IMR-90 (cell line): ENCODE data around the gene ACAP2. TPM values are rescaled to one million over a fixed set of nuclear protein-coding genes. Genes with fewer than 3 reads are reported as not detected.

Experiments used
- ATAC-seq: fragments of 200-7000 bp; cut with Tn5 transposase; 2 replicates; pipeline ENCODE4 v1.9.1; 2020; ENCODE audit warnings: low read depth, mild to moderate bottlenecking, moderate library complexity
- BruUV-seq: library from RNA; stranded (reverse); fragments of 400-500 nt; replicated peaks from 2 replicates; lab custom pipeline; 2021; lab: Mats Ljungman, UMichigan
- CTCF ChIA-PET: fragments of 300-600 bp; formaldehyde crosslinking; extraction: SDS; loops from one replicate; lab custom pipeline; 2021; ENCODE audit warnings: antibody characterized with exemption; lab: Yijun Ruan, JAX
- POLR2A ChIA-PET: fragments of 300-600 bp; sonication (Branson Sonifier 250); formaldehyde crosslinking; loops from one replicate; lab custom pipeline; 2022; ENCODE audit warnings: antibody characterized with exemption; ENCODE audit not compliant: unreplicated experiment; lab: Charles Lee
- DNase-seq: peaks from one replicate; pipeline ENCODE4 v3.0.0; 2013
- H2AFZ ChIP-seq: replicated peaks from 2 replicates; pipeline ENCODE3; 2013; ENCODE audit warnings: low read length, mild to moderate bottlenecking; ENCODE audit not compliant: poor library complexity
- H2AK5ac ChIP-seq: 2 replicates; pipeline ENCODE4 v1.6.1; 2013; ENCODE audit warnings: low read depth, low read length, inconsistent platforms
- H2AK9ac ChIP-seq: replicated peaks from 2 replicates; pipeline ENCODE3; 2013; ENCODE audit warnings: mild to moderate bottlenecking, low read depth, low read length, moderate library complexity; ENCODE audit not compliant: poor library complexity
- H2BK120ac ChIP-seq: 2 replicates; pipeline ENCODE4 v1.6.1; 2013; ENCODE audit warnings: low read depth, low read length, inconsistent platforms
- H2BK15ac ChIP-seq: 3 replicates; pipeline ENCODE4 v1.6.1; 2013; ENCODE audit warnings: low read depth, low read length, inconsistent platforms
- H2BK20ac ChIP-seq: 2 replicates; pipeline ENCODE4 v1.6.1; 2013; ENCODE audit warnings: low read depth, mild to moderate bottlenecking, inconsistent platforms, low read length, moderate library complexity
- H2BK5ac ChIP-seq: 2 replicates; pipeline ENCODE4 v1.6.1; 2013; ENCODE audit warnings: mild to moderate bottlenecking, low read depth, low read length, inconsistent platforms; ENCODE audit not compliant: poor library complexity, severe bottlenecking
- H3K14ac ChIP-seq: replicated peaks from 2 replicates; pipeline ENCODE4 v1.6.1; 2013; ENCODE audit warnings: low read depth, low read length, inconsistent platforms
- H3K18ac ChIP-seq: 2 replicates; pipeline ENCODE4 v1.6.1; 2013; ENCODE audit warnings: low read depth, low read length, control low read depth
- H3K23ac ChIP-seq: 2 replicates; pipeline ENCODE4 v1.6.1; 2013; ENCODE audit warnings: low read depth, low read length, inconsistent platforms
- H3K27ac ChIP-seq: 2 replicates; pipeline ENCODE4 v1.5.1; 2013; ENCODE audit warnings: mild to moderate bottlenecking, control low read depth, low read length; ENCODE audit not compliant: insufficient read depth
- H3K27me3 ChIP-seq: 2 replicates; pipeline ENCODE4 v1.6.1; 2013; ENCODE audit warnings: low read length; ENCODE audit not compliant: control insufficient read depth, insufficient read depth
- H3K36me3 ChIP-seq: 2 replicates; pipeline ENCODE4 v1.6.1; 2013; ENCODE audit warnings: low read length, mixed read lengths; ENCODE audit not compliant: control insufficient read depth, insufficient read depth
- H3K4ac ChIP-seq: 2 replicates; pipeline ENCODE4 v1.6.1; 2013; ENCODE audit warnings: low read depth, low read length, inconsistent platforms
- H3K4me1 ChIP-seq: 2 replicates; pipeline ENCODE4 v1.6.1; 2013; ENCODE audit warnings: low read length, mixed read lengths; ENCODE audit not compliant: control insufficient read depth, insufficient read depth
- H3K4me2 ChIP-seq: 2 replicates; pipeline ENCODE4 v1.6.1; 2013; ENCODE audit warnings: low read depth, mild to moderate bottlenecking, control low read depth, low read length, moderate library complexity
- H3K4me3 ChIP-seq: 2 replicates; pipeline ENCODE4 v1.5.1; 2013; ENCODE audit warnings: low read depth, mild to moderate bottlenecking, control low read depth, low read length, moderate library complexity; ENCODE audit not compliant: insufficient read depth
- H3K56ac ChIP-seq: 2 replicates; pipeline ENCODE4 v1.6.1; 2013; ENCODE audit warnings: low read length, inconsistent platforms; ENCODE audit not compliant: insufficient read depth; ENCODE audit errors: extremely low read depth
- H3K79me1 ChIP-seq, 2 experiments: 2 replicates each; pipeline ENCODE4 v1.6.1; 2013; ENCODE audit warnings: low read length in 2 of 2, inconsistent platforms in 1 of 2, low read depth in 1 of 2
- H3K9ac ChIP-seq: 2 replicates; pipeline ENCODE4 v1.6.1; 2013; ENCODE audit warnings: low read depth, low read length, control low read depth
- H3K9me1 ChIP-seq: 2 replicates; pipeline ENCODE4 v1.6.1; 2013; ENCODE audit warnings: low read length, inconsistent platforms; ENCODE audit not compliant: insufficient read depth
- H3K9me3 ChIP-seq: 2 replicates; pipeline ENCODE4 v1.6.1; 2013; ENCODE audit warnings: low read length; ENCODE audit not compliant: control insufficient read depth, insufficient read depth
- H4K20me1 ChIP-seq: 2 replicates; pipeline ENCODE4 v1.6.1; 2013; ENCODE audit warnings: low read length, inconsistent platforms; ENCODE audit not compliant: insufficient read depth
- H4K5ac ChIP-seq: 2 replicates; pipeline ENCODE4 v1.6.1; 2013; ENCODE audit warnings: mild to moderate bottlenecking, low read depth, low read length, control low read depth
- H4K8ac ChIP-seq, 2 experiments: 2 replicates each; pipeline ENCODE4 v1.6.1; 2013; ENCODE audit warnings: low read depth in 2 of 2, low read length in 2 of 2, control low read depth in 1 of 2, inconsistent platforms in 1 of 2
- H4K91ac ChIP-seq: 2 replicates; pipeline ENCODE4 v1.6.1; 2013; ENCODE audit warnings: low read depth, low read length, inconsistent platforms; ENCODE audit not compliant: insufficient read depth
- BHLHE40 ChIP-seq: fragments of 150-350 bp; IDR thresholded peaks from 2 replicates; pipeline ENCODE4 v1.6.1; 2016; ENCODE audit warnings: mild to moderate bottlenecking, low read depth, low read length
- CEBPB ChIP-seq: IDR thresholded peaks from 2 replicates; pipeline ENCODE4 v1.6.1; 2012; ENCODE audit warnings: low read depth, low read length, improper control_type of control experiment
- FOS ChIP-seq: fragments of 150-350 bp; IDR thresholded peaks from 2 replicates; pipeline ENCODE4 v1.6.1; 2016; ENCODE audit warnings: low read depth, low read length
- RCOR1 ChIP-seq: IDR thresholded peaks from 2 replicates; pipeline ENCODE4 v1.6.1; 2012; ENCODE audit warnings: mild to moderate bottlenecking, low read length, improper control_type of control experiment; ENCODE audit not compliant: insufficient replicate concordance
- WGBS, 2 experiments: methylation state at CpG; one replicate each; pipeline versions ENCODE4 v1.1.5 to v1.1.7; 2013; ENCODE audit warnings: missing lambda C conversion rate in 2 of 2; ENCODE audit not compliant: insufficient read length in 1 of 2; ENCODE audit errors: extremely low coverage in 2 of 2; 5-methylcytosine and 5-hydroxymethylcytosine counted together
- dilution Hi-C: fragments of 300-500 bp; cut with HindIII; formaldehyde crosslinking; loops from one replicate; pipeline ENCODE4 v1.14.3; 2018; ENCODE audit warnings: low sequenced_read_pairs; ENCODE audit not compliant: unreplicated experiment
- in situ Hi-C: fragments of 300-500 bp; cut with MboI; formaldehyde crosslinking; loops from 3 replicates; pipeline ENCODE4 v1.14.3; 2019; ENCODE audit warnings: low sequenced_read_pairs, inconsistent platforms, mixed read lengths
- intact Hi-C: fragments of 100-400 bp; cut with micrococcal nuclease; formaldehyde crosslinking; loops from 2 replicates; pipeline ENCODE4 v1.10.0; 2022
- polyA plus RNA-seq, 3 experiments: library from polyadenylated mRNA; depleted of rRNA; stranded (reverse); fragments of >200 nt; gene quantifications; 2 replicates each; pipeline ENCODE4 v1.2.3, GENCODE V29; 2012; ENCODE audit warnings: low replicate concordance in 1 of 3
- total RNA-seq: library from RNA; depleted of rRNA; stranded (reverse); fragments of >200 nt; gene quantifications from 2 replicates; pipeline ENCODE4 v1.2.3, GENCODE V29; 2012

The ACAP2 gene
- total and polyA plus RNA-seq, 2 of the 4 experiments (the other 2 are of a cell fraction): 11.9 to 35.1 TPM

GRCh38 chr3:195352895-195353488 lies 89.8 kb downstream of the ACAP2 start:
- Histone ChIP-seq H3K23ac (peak overlapping the region; percentile 60; the same call in 1 of the 2 replicates), H2BK20ac (peak overlapping the region; percentile 65), H3K4me2 (no peak overlapping the region), H4K8ac (peak overlapping the region; percentile 77 to 84; a peak in 3 of 4 replicates), H4K5ac (peak overlapping the region; percentile 49; the same call in 1 of the 2 replicates), H3K9me1 (peaks cover 19% of the 10 kb centered on the region), H3K14ac (no peak overlapping the region), H2BK120ac (peak overlapping the region; percentile 87), H2BK15ac (0 out of 3 replicates have a peak overlapping the region, but pooled peaks have one; percentile 21), H2BK5ac (peak overlapping the region; percentile 15), H3K36me3 (peaks cover 5% of the 10 kb centered on the region), H3K4me3 (no peak overlapping the region), H3K9ac (no peak overlapping the region), H2AFZ (no peak overlapping the region), H3K27ac (peak overlapping the region; percentile 86), H3K4me1 (0 out of 2 replicates have a peak, but pooled peaks cover 5% of the 10 kb centered on the region), H3K9me3 (no peaks in the 10 kb centered on the region), H4K20me1 (peaks cover 2% of the 10 kb centered on the region; the same call in 1 of the 2 replicates), H3K4ac (peak overlapping the region; percentile 91), H3K79me1 (peaks cover 17 to 56% of the 10 kb centered on the region in 2 experiments), H2AK9ac (no peak overlapping the region), H3K27me3 (no peaks in the 10 kb centered on the region), H2AK5ac (peak overlapping the region; percentile 64), H3K56ac (peak overlapping the region; percentile 46; the same call in 1 of the 2 replicates), H3K18ac (no peak overlapping the region), H4K91ac (peak overlapping the region; percentile 84)
- peak; percentile 92 for ATAC-seq
- TF ChIP-seq RCOR1 (no peak), CEBPB (peak; percentile 90), FOS (no peak), BHLHE40 (no peak)
- dilution Hi-C loops (no loop called here), in situ Hi-C loops (no loop called here), intact Hi-C loops (loop anchor here (5.0 to 10.0 kb wide), 2 partner anchors 44 to 82 kb away; no protein-coding TSS in a partner anchor)
- DNase-seq: peak; percentile 89
- ChIA-PET POLR2A (no interaction called here), CTCF (no interaction called here)
- no TSS peak for BruUV-seq
- WGBS, 2 experiments: 100% methylated on average over 1 of the region's 4 CpGs; no CpG with 5 or more reads in 1 of the 2 experiments
